Measurements from ENCODE around the gene MBP.

The MBP gene

DNA sequence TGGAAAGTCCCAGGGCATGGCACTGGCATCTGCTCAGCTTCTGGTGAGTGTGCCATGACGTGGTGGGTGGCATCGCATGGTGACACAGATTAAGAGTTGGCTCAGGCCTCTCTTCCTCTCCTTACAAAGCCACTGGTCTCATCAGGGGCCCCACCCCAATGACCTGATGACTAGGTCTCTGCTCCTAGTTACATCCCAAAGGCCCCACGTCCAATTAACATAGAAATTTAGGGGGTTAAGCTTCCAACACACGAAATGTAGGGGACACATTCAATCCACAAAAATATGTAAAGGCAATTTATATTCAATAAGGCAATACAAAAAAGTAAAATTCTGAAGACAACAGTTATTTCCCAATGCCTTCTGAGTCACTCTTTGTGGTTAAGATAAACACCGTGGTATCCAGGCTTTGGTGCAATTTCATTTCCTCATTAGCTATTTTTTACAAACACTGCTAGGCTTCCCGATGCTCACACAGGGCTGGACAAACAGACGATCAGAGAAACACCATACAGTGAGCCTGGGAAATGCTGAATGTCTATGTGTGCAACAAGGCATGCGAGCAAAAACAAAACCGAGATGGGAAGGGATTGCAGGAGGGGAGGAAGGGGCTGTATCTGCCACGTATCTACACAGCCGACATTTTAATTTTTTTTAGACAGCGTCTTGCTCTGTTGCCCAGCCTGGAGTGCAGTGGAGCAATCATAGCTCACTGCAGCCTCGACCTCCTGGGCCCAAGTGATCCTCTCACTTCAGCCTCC is 67.2 kb downstream of the MBP start:
- Mint-ChIP-seq H3K27ac (ENCODE audit: low read depth) (peak overlapping the region; percentile 99), H3K36me3 (ENCODE audit: insufficient read depth) (peaks cover 70% of the 10 kb centered on the region), H3K27me3 (no peaks in the 10 kb centered on the region), H3K4me3 (peak overlapping the region; percentile 14), H3K4me1 (peaks cover 97% of the 10 kb centered on the region), H3K9me3 (no peaks in the 10 kb centered on the region)
- ATAC-seq (replicated peaks; ENCODE audit: extremely low read depth, poor library complexity, severe bottlenecking) (no peak), DNase-seq (ENCODE audit: low spot score in 2 of 2) (no peak)

DNA sequence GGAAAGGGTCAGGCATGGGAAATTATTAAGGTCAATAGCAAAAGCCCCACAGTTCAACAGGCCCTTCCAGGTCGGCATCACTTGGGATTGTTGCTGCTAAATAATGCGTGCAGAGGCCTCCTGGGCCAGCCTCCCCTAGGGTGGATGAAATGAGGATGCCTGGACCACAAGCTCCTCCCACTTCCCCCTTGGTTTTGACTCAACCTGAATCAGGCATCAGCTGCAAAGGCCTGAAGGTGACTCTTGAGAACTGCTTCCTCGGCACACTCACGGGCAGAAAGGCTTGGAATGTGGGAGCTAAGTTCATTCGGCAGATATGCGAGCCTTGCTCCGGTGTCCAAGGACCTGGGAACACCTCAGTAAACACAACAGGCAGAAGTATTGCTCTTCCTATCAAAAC is 69.3 kb downstream of the MBP start:
- Mint-ChIP-seq H3K9me3 (no peaks in the 10 kb centered on the region), H3K27me3 (no peaks in the 10 kb centered on the region), H3K27ac (ENCODE audit: low read depth) (peak overlapping the region; percentile 99), H3K4me1 (peaks cover 87% of the 10 kb centered on the region), H3K36me3 (ENCODE audit: insufficient read depth) (peaks cover 59% of the 10 kb centered on the region), H3K4me3 (peak overlapping the region; percentile 78)
- peak; percentile 48 for ATAC-seq (replicated peaks; ENCODE audit: extremely low read depth, poor library complexity, severe bottlenecking)
- DNase-seq (ENCODE audit: low spot score in 2 of 2) = peak; percentile 51 to 66

DNA sequence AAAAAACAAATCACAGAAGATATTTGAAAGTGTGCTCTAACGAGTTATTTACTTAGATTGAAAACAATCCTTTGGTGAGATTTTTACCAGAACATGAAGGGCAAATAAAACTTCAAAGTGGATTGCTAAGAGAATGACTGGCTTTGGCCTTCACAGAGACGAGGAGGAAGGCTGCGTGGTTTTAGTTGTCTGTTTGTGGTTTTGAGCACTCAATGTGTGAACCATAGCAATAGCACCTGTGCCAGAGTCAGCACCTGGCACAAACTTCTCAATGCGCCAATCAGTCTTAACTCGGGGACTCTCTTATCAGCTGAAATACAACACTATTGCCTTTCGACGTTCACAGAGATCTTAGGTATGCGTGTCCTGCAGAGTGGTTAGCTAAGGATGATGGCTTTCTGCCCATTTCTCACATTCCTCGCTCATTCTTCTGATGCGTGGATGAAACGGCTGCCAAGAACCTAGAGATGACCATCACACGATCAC is 70.0 kb downstream of the MBP start:
- peak overlapping the region; percentile 99 for H3K27ac Mint-ChIP-seq (ENCODE audit: low read depth)
- no peaks in the 10 kb centered on the region for H3K27me3 Mint-ChIP-seq
- peaks cover 80% of the 10 kb centered on the region for H3K4me1 Mint-ChIP-seq
- peak; percentile 78 for ATAC-seq (replicated peaks; ENCODE audit: extremely low read depth, poor library complexity, severe bottlenecking)
- H3K9me3 Mint-ChIP-seq = no peaks in the 10 kb centered on the region
- peaks cover 52% of the 10 kb centered on the region for H3K36me3 Mint-ChIP-seq (ENCODE audit: insufficient read depth)
- DNase-seq (ENCODE audit: low spot score in 2 of 2) = peak in 1 of 2 donors; percentile 73
- H3K4me3 Mint-ChIP-seq = peak overlapping the region; percentile 78

DNA sequence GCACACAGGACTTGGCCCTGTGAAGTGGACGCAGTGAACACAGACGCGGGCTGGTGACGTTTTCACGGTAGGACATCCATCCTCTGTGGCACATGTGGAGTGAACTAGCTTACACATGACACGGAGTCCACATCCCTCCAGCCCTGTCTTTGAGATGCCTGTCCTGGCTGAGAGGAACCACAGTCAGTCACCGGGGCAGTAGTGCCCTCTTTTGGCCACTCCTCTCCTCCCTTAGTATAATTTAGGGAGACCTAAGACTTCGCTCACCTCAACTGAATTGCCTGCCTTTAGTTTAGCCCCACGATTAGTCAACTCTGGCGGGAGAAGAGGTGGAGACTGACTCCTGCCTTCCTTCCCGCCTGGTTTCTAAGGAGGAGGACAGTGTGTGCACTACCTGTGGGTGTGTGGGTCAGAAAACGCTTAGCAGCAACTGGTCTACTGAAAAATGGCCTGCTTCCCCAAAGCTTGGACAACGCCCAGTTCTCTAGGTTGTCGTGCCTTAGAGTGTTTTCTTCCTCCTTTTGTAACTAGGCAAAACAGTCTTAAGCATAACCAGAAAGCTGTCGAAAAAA is 70.6 kb downstream of the MBP start:
- Mint-ChIP-seq H3K36me3 (ENCODE audit: insufficient read depth) (peaks cover 52% of the 10 kb centered on the region), H3K27ac (ENCODE audit: low read depth) (peak overlapping the region; percentile 99), H3K4me3 (peak overlapping the region; percentile 78), H3K9me3 (no peaks in the 10 kb centered on the region), H3K4me1 (peaks cover 80% of the 10 kb centered on the region), H3K27me3 (no peaks in the 10 kb centered on the region)
- peak; percentile 6 for ATAC-seq (replicated peaks; ENCODE audit: extremely low read depth, poor library complexity, severe bottlenecking)
- no peak for DNase-seq (ENCODE audit: low spot score in 2 of 2)

DNA sequence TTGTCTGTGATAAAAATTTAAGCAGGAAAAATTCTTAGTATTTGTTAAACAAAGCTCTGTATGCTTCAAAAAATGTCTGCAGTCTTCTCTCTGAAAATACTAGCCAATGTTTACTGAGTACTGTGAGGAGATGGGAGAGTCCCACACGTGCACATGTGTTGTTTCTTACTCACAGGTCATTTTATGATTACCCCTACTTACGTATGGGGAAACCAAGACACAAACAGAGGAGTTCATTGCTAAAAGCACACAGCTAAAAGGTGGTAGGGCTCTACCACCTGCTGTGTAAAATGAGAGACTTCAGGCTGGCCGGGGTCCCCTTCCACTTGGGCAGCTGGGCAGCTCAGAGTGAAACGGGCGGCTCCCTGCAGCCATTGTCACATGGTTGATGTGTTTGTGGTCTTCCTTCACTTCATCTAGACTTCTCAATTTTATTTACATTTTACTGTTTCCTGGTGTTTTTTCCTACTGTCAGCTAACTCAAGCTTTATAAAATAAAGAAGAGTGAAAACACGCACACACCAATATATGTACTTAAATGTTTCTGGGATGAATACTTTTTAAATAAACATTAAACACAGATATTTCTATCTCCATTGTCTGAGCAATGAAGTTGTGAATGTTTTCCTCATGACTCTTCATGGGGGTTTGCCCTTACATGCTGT is 71.2 kb downstream of the MBP start:
- no peak for DNase-seq (ENCODE audit: low spot score in 2 of 2)
- Mint-ChIP-seq H3K27me3 (no peaks in the 10 kb centered on the region), H3K4me3 (peak overlapping the region; percentile 78), H3K9me3 (no peaks in the 10 kb centered on the region), H3K36me3 (ENCODE audit: insufficient read depth) (peaks cover 49% of the 10 kb centered on the region), H3K27ac (ENCODE audit: low read depth) (peak overlapping the region; percentile 99), H3K4me1 (peaks cover 80% of the 10 kb centered on the region)
- ATAC-seq (replicated peaks; ENCODE audit: extremely low read depth, poor library complexity, severe bottlenecking) = no peak

DNA sequence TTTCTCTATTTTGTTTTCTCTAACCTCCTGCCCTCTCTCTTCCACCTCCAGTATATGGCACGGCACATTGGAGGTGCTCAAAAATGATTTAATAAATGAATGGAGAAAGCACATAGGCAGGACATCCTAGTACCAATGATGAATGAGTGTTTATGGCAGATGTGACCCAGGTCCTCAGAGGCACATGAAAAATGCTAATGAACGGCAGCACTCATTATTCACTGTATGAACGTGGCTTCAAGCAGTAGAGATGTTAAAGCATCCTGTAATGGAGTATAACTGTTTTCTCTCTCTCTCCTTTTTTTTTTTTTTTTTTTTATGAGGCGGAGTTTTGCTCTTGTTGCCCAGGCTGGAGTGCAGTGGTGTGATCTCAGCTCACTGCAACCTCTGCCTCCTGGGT is 72.4 kb downstream of the MBP start:
- H3K27ac Mint-ChIP-seq (ENCODE audit: low read depth) = peak overlapping the region; percentile 99
- no peak for DNase-seq (ENCODE audit: low spot score in 2 of 2)
- peak overlapping the region; percentile 25 for H3K4me3 Mint-ChIP-seq

DNA sequence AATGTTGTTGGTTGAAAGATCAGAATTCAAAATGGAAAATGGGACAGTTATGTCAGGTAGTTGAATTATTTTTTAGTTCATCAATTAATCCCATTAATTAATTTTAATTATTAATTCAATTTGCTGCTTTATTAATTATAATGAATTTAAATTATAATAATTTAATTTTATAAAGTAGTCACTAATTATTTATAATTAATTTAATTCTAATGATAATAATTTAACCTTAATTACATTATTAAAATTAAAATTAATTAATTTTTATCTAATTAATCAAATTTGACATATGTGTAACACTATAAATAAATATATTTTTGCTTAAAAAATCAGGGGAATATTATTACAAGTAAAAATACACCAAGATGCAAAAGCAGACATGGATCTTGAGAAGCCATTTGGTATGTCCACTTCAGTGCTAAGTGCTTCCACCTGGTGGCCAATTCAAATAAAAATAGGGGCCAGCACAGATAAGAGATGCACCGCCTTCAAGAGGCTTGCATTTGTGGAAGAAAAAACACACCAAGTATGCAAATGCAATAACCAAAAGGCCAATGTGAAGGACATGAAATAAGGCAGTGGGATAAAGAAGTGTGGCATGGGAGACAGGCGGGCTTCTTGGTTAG is 73.2 kb downstream of the MBP start:
- Mint-ChIP-seq H3K27ac (ENCODE audit: low read depth) (peak overlapping the region; percentile 99), H3K27me3 (no peaks in the 10 kb centered on the region), H3K36me3 (ENCODE audit: insufficient read depth) (peaks cover 52% of the 10 kb centered on the region), H3K4me1 (peaks cover 80% of the 10 kb centered on the region), H3K9me3 (no peaks in the 10 kb centered on the region), H3K4me3 (peak overlapping the region; percentile 25)
- no peak for DNase-seq (ENCODE audit: low spot score in 2 of 2)
- no peak for ATAC-seq (replicated peaks; ENCODE audit: extremely low read depth, poor library complexity, severe bottlenecking)

More for the DNA sequence above, 72.4 kb downstream of the MBP start:
- H3K9me3 Mint-ChIP-seq = no peaks in the 10 kb centered on the region
- no peak for ATAC-seq (replicated peaks; ENCODE audit: extremely low read depth, poor library complexity, severe bottlenecking)
- H3K27me3 Mint-ChIP-seq = no peaks in the 10 kb centered on the region
- peaks cover 79% of the 10 kb centered on the region for H3K4me1 Mint-ChIP-seq
- H3K36me3 Mint-ChIP-seq (ENCODE audit: insufficient read depth) = peaks cover 48% of the 10 kb centered on the region

DNA sequence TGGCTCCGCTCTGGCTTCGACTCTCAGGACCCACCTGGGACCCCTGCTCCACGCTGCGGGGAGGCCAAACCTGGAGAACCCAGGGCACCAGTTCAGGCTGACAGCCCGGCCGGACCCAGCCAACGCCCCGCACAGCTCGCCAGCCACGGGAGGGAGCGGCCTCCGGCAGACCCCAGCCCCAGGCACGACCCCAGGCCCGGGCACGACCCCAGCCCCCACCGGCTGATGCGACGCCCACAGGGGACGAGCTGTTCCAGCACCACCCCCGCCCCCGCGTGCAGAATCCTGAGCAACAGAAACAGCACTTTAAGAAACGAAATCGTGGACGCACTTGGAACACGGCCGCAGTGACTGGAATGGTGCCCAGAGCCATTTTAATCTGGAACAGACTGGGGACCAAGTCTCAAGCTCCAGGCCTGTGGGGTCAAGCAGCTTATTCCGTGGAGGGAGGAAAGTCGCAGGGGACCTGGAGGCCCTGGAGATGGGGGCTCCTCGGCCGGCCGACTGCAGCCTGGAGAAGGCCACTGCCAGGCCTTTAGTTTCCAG is 74.2 kb downstream of the MBP start:
- peaks cover 44% of the 10 kb centered on the region for H3K36me3 Mint-ChIP-seq (ENCODE audit: insufficient read depth)

DNA sequence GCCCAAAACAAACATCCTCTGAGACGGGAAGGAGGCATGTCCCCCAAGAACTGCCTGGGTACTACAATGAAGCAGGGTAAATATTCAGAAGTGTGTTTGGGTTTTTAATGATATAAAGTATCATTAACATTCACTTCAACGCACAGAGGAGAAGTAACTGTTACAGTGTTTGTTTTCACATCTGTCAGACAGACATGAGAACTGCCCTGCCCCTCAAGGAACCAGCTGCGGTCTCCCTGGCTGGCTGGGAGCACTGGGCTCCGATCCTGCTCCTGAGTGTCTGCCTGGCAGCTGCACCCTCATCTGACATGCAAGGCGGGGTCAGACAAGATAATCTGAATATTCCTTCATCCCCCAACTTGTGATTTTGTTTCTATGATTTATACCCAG is 75.6 kb downstream of the MBP start:
- peak overlapping the region; percentile 70 for H3K4me3 Mint-ChIP-seq
- no peak for ATAC-seq (replicated peaks; ENCODE audit: extremely low read depth, poor library complexity, severe bottlenecking)

More for the DNA sequence above, 74.2 kb downstream of the MBP start:
- Mint-ChIP-seq H3K27me3 (no peaks in the 10 kb centered on the region), H3K9me3 (no peaks in the 10 kb centered on the region), H3K4me3 (no peak overlapping the region), H3K27ac (ENCODE audit: low read depth) (no peak overlapping the region), H3K4me1 (peaks cover 80% of the 10 kb centered on the region)
- DNase-seq (ENCODE audit: low spot score in 2 of 2) (no peak), ATAC-seq (replicated peaks; ENCODE audit: extremely low read depth, poor library complexity, severe bottlenecking) (no peak)

DNA sequence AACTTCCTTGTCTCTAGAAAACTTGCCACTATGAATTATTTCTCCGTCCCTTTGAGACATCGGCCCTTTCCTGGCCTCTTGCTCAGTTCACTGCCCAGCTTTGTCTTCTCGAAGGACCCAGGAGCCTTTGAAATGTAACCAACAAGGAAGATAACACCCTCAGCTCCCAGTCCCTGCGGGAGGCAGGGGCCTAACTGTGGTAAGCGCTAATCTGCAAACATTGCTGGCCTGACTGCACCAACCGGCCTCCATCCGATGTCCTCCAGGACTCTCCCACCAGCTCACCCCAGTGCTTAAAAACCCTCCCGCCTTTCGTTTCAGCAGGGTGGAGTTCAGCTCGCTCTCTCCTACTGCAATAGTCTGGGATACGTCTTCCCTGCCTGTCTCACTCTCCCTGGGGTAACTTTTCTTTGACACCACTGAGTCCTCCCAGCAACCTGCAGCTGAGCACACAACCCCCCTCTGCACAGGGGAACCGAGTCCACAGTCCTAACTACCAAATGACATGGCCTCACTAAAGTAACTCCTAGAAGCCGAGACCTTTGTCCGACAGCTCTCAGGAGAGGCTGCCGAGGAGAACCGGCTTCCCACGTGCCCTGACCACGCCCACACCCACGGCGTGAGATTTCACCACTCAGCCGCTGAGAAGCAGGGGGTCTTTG is 76.1 kb downstream of the MBP start:
- no peaks in the 10 kb centered on the region for H3K9me3 Mint-ChIP-seq
- ATAC-seq (replicated peaks; ENCODE audit: extremely low read depth, poor library complexity, severe bottlenecking) = no peak
- peak overlapping the region; percentile 70 for H3K4me3 Mint-ChIP-seq
- peak overlapping the region; percentile 88 for H3K27ac Mint-ChIP-seq (ENCODE audit: low read depth)
- no peaks in the 10 kb centered on the region for H3K27me3 Mint-ChIP-seq
- DNase-seq (ENCODE audit: low spot score in 2 of 2) = no peak
- H3K36me3 Mint-ChIP-seq (ENCODE audit: insufficient read depth) = peaks cover 34% of the 10 kb centered on the region
- H3K4me1 Mint-ChIP-seq = peaks cover 76% of the 10 kb centered on the region

More for the DNA sequence above, 75.6 kb downstream of the MBP start:
- Mint-ChIP-seq H3K9me3 (no peaks in the 10 kb centered on the region), H3K4me1 (peaks cover 76% of the 10 kb centered on the region), H3K27ac (ENCODE audit: low read depth) (peak overlapping the region; percentile 88), H3K27me3 (no peaks in the 10 kb centered on the region), H3K36me3 (ENCODE audit: insufficient read depth) (peaks cover 34% of the 10 kb centered on the region)
- DNase-seq (ENCODE audit: low spot score in 2 of 2) = no peak

DNA sequence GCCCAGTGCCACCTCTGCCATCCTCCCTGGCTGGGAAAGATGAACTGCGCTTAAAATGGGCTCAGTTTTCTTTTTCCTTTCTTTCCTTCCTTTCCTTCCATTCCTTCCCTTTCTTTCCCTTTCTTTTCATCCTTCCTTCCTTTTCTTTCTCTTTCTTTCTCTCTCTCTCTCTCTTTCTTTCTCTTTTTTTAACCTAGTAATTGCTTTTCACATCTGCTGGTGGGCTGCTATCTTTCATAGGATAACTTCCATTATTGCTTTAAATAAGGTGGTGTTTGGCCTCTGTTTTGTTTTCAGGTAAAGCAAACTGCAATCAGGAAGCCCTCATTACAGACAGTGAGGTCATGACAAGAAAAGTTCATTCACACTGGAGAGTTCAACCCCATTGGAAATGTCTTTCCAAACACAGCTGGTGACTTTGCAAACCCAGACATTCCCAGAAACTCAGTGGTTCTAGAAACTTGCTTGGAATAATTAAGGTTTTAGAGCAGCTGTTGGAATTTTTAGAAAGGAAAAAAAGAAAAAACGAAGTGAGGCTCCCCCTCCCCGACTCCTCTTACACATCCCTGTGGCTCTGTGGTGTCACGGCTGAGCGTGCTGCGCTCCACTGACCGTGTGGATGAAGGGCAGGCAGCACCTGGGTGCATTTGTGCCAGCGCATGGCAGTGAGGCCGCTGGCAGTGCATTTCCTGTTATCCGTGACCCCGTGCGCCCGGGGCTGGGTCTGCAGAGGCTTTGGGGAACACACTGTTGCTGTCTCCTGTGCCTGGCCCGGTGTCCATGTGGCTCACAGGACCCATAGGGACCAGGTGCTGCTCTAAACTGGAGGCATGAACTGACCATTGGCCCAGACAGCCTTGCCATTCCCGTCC is 76.9 kb downstream of the MBP start:
- Mint-ChIP-seq H3K9me3 (no peaks in the 10 kb centered on the region), H3K27ac (ENCODE audit: low read depth) (peak overlapping the region; percentile 88), H3K4me3 (peak overlapping the region; percentile 70), H3K4me1 (peaks cover 73% of the 10 kb centered on the region), H3K27me3 (no peaks in the 10 kb centered on the region), H3K36me3 (ENCODE audit: insufficient read depth) (peaks cover 29% of the 10 kb centered on the region)
- ATAC-seq (replicated peaks; ENCODE audit: extremely low read depth, poor library complexity, severe bottlenecking) = no peak
- no peak for DNase-seq (ENCODE audit: low spot score in 2 of 2)

Measured in central memory CD8-positive, alpha-beta T cell (primary cell).